HepG2 (cell line): ENCODE data around the gene MTHFS. TPM values are rescaled to one million over a fixed set of nuclear protein-coding genes. Genes with fewer than 3 reads are reported as not detected.

Experiments used
- CSRNP1 ChIP-seq: sonication (generic); formaldehyde crosslinking; IDR thresholded peaks from 2 replicates; pipeline ENCODE4 v1.8.1; 2023; ENCODE audit warnings: mild to moderate bottlenecking, missing genetic modification reagents
- DR1 ChIP-seq: sonication (generic); formaldehyde crosslinking; IDR thresholded peaks from 2 replicates; pipeline ENCODE4 v1.8.0; 2021; ENCODE audit warnings: mild to moderate bottlenecking, missing genetic modification reagents, inconsistent platforms
- KDM1A ChIP-seq: IDR thresholded peaks from 2 replicates; pipeline ENCODE4 v1.6.1; 2016; ENCODE audit warnings: missing compliant biosample characterization
- MTERF4 ChIP-seq: sonication (generic); formaldehyde crosslinking; IDR thresholded peaks from 2 replicates; pipeline ENCODE4 v1.8.0; 2023; ENCODE audit warnings: mild to moderate bottlenecking, missing genetic modification reagents
- RARG ChIP-seq: sonication (generic); formaldehyde crosslinking; IDR thresholded peaks from 2 replicates; pipeline ENCODE4 v1.4.0; 2020; ENCODE audit warnings: low read depth, mild to moderate bottlenecking, missing genetic modification reagents
- SALL2 ChIP-seq: sonication (generic); formaldehyde crosslinking; IDR thresholded peaks from 2 replicates; pipeline ENCODE4 v1.8.1; 2023; ENCODE audit warnings: mild to moderate bottlenecking, missing genetic modification reagents, inconsistent platforms
- SAP130 ChIP-seq: IDR thresholded peaks from 2 replicates; pipeline ENCODE4 v1.6.1; 2016; ENCODE audit warnings: low read depth
- TERF1 ChIP-seq: sonication (generic); formaldehyde crosslinking; IDR thresholded peaks from 2 replicates; pipeline ENCODE4 v1.8.0; 2022; ENCODE audit warnings: mild to moderate bottlenecking, missing genetic modification reagents, moderate library complexity
- TFDP2 ChIP-seq: sonication (generic); formaldehyde crosslinking; IDR thresholded peaks from 2 replicates; pipeline ENCODE4 v1.4.0; 2020; ENCODE audit warnings: missing genetic modification reagents
- THAP8 ChIP-seq: sonication (generic); formaldehyde crosslinking; IDR thresholded peaks from 2 replicates; pipeline ENCODE4 v1.5.1; 2020; ENCODE audit warnings: missing genetic modification reagents, mild to moderate bottlenecking, borderline replicate concordance
- ZBTB25 ChIP-seq: IDR thresholded peaks from 2 replicates; pipeline ENCODE4 v1.6.1; 2018; ENCODE audit warnings: missing genetic modification reagents
- ZNF12 ChIP-seq: sonication (generic); formaldehyde crosslinking; IDR thresholded peaks from 2 replicates; pipeline ENCODE4 v1.5.0; 2020; ENCODE audit warnings: missing genetic modification reagents
- ZNF142 ChIP-seq: sonication (generic); formaldehyde crosslinking; IDR thresholded peaks from 2 replicates; pipeline ENCODE4 v1.4.0; 2020; ENCODE audit warnings: missing genetic modification reagents
- ZNF230 ChIP-seq: sonication (generic); formaldehyde crosslinking; IDR thresholded peaks from 2 replicates; pipeline ENCODE4 v1.4.0; 2020; ENCODE audit warnings: mild to moderate bottlenecking, missing genetic modification reagents
- ZSCAN29 ChIP-seq: sonication (generic); formaldehyde crosslinking; conservative IDR thresholded peaks from 2 replicates; pipeline ENCODE4 v1.4.0; 2020; ENCODE audit warnings: mild to moderate bottlenecking, missing genetic modification reagents
- polyA plus RNA-seq, 8 experiments: library from polyadenylated mRNA; depleted of rRNA in 3 of 8; stranded (reverse) in 7 of 8; unstranded in 1 of 8; fragments of >200 nt; fragmentation: Illumina TruSeq in 4 of 8; extraction: Trizol in 4 of 8; gene quantifications; 2 replicates each; pipeline versions ENCODE4 v1.2.1 to v1.2.3, GENCODE V29; 2011 to 2016; ENCODE audit warnings: low read depth in 4 of 8, missing spikeins in 1 of 8, mixed read lengths in 1 of 8; ENCODE audit not compliant: insufficient read depth in 1 of 8
- total RNA-seq, 5 experiments: library from RNA; depleted of rRNA; stranded (reverse); fragments of >200 nt; fragmentation: Illumina TruSeq; extraction: Trizol; gene quantifications; 2 replicates each; pipeline ENCODE4 v1.2.3, GENCODE V29; 2016; ENCODE audit warnings: low read depth in 1 of 5

The MTHFS gene
- total and polyA plus RNA-seq, 2 of the 13 experiments (the other 11 are each of a cell fraction or from before 2014, with no cell fraction given) = 37.0 to 49.7 TPM

- peak; percentile 92 for TF ChIP-seq TFDP2 (CRISPR knock-in tag)
- TF ChIP-seq SALL2 = peak; percentile 84
- peak; percentile 56 for TF ChIP-seq CSRNP1
- TF ChIP-seq SAP130 (CRISPR knock-in tag) = peak; percentile 85
- peak; percentile 54 for TF ChIP-seq ZBTB25
- 0 out of 2 replicates have a peak, but pooled peaks have one; percentile 33 for TF ChIP-seq KDM1A
- peak; percentile 44; the same call in 1 of the 2 replicates for TF ChIP-seq ZSCAN29 (CRISPR knock-in tag)
- TF ChIP-seq ZNF12 = no peak
- 0 out of 2 replicates have a peak, but pooled peaks have one; percentile 52 for TF ChIP-seq DR1 (CRISPR knock-in tag)
- peak; percentile 57; the same call in 1 of the 2 replicates for TF ChIP-seq ZNF230 (CRISPR knock-in tag)
- no peak; the same call in 1 of the 2 replicates for TF ChIP-seq ZNF142
- no peak for TF ChIP-seq RARG (CRISPR knock-in tag)
- peak; percentile 70; the same call in 1 of the 2 replicates for TF ChIP-seq THAP8 (CRISPR knock-in tag)
- peak; percentile 61; the same call in 1 of the 2 replicates for TF ChIP-seq TERF1 (CRISPR knock-in tag)
- peak; percentile 25; the same call in 1 of the 2 replicates for TF ChIP-seq MTERF4 (CRISPR knock-in tag)
Measured at GRCh38 chr15:79896634-79897379, at the start of gene MTHFS (continued).
